GM19467 (cell line): ENCODE measurements around the gene MSX2.

Source experiments
- ATAC-seq: cut with Tn5 transposase; IDR thresholded peaks from one replicate; pipeline ENCODE4 v1.9.1; 2021; ENCODE audit warnings: mild to moderate bottlenecking, moderate library complexity; ENCODE audit not compliant: unreplicated experiment

MSX2 gene

DNA sequence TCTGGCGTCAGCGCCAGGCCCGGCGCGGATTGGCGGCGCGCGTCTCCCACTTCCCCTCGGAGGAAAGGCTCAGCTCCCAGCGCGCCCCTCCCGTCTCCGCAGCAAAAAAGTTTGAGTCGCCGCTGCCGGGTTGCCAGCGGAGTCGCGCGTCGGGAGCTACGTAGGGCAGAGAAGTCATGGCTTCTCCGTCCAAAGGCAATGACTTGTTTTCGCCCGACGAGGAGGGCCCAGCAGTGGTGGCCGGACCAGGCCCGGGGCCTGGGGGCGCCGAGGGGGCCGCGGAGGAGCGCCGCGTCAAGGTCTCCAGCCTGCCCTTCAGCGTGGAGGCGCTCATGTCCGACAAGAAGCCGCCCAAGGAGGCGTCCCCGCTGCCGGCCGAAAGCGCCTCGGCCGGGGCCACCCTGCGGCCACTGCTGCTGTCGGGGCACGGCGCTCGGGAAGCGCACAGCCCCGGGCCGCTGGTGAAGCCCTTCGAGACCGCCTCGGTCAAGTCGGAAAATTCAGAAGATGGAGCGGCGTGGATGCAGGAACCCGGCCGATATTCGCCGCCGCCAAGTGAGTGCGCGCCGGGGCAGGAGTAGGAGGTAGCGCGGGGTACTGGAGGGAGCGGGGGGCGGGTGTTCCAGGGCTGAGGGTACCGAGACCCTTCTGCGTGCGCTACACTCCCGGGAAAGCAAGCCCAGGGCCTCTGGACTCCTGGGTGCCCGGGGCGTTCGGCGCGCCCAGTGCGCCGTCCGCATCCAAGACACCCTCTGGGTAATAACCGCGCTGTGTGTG lies at the start of gene MSX2:
Gene MSX2 (plus strand): TSS at position 99 of the 777 bp plus-strand sequence. CDS start 78 bp downstream, at position 177.
- ATAC-seq: no peak

- no peak for ATAC-seq
Measured at GRCh38 chr5:174675110-174675509, 49.3 kb upstream of the MSX2 start.

GRCh38 chr5:174675916-174676315 lies 48.5 kb upstream of the MSX2 start:
- no peak for ATAC-seq

DNA sequence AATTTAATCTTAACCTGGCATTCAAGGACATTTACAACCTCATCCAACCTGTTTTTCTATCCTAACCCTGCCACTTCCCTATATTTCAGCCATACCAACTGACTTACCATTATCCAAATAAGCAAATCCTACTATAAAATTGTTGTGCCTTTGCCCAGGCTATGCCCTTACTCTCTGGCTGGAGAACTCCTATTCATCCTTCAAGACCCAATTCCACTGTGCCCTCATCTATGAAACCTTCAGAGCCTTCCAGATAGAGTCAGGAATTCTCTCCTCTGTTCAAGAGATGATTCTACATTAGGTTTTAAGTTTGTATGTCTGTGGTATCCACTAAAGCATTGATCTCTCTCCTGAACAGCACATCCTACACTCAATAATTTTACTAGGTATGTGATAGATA lies 46.3 kb upstream of the MSX2 start:
- ATAC-seq: no peak

- no peak for ATAC-seq
Measured at GRCh38 chr5:174680901-174681565, 43.3 kb upstream of the MSX2 start.

GRCh38 chr5:174687503-174687902 lies 36.9 kb upstream of the MSX2 start:
- ATAC-seq: no peak

DNA sequence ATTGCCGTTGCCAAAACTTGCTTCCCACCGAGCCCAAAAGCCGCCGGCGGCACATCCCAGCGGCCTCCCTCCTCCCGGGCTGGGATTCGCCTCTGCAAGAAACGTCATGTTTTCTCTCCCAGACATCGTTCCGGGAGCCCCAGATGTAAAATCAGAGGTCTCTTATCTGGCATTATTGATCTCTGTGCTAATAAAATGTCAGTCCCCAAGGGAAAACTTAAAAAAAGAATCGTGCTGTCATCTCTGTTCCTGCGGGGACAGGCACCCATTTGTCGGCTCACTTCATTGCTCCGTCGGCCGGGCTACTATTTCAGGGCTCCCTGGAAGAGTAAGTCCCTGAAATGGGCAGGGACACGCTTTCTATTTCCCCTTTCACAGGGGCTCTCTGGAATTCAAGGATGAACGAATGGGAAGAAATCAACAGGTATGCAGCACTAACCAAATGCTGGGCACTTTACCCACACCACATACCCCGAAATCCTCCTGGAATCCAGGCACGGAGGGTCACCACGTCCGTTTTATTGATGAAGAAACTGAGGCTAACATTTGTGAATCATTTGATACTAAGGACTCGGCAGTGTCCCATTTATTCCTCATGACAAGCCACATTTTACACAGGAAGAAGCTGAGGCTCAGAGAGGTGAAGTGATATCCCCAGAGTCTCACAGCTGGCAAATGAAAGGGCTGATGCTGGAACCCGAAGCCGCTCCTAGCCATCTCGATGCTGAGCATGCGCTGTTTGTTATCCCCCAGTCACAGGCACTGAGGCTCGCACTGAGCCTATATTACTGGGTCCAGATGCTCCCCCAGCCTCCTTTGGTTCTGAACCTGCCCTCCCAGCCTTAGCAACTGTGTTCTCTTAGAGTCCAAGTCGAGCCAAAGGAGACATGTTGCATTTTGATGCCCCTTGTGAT lies 35.7 kb upstream of the MSX2 start:
- ATAC-seq: no peak

DNA sequence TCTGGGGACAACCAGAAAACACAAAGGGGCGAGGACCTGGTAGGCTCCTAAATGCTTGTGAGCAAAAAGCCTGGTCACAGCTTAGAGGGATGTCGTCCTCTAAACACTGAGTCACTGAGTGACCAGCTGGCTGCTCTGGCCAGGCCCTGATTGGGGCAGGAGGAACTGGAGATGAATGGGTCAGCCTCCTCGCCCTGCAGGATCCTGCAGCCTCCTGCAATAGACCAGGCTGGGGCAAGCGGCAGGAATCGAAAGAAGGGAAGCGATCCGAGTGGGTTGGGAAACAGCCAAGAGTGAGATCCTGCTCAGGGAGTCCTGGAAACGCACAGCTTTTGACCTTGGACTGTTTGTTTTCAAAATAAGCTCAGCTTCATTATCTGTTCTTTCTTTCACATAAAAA lies 34.1 kb upstream of the MSX2 start:
- ATAC-seq: no peak

GRCh38 chr5:174692381-174692780 lies 32.0 kb upstream of the MSX2 start:
- ATAC-seq: no peak

DNA sequence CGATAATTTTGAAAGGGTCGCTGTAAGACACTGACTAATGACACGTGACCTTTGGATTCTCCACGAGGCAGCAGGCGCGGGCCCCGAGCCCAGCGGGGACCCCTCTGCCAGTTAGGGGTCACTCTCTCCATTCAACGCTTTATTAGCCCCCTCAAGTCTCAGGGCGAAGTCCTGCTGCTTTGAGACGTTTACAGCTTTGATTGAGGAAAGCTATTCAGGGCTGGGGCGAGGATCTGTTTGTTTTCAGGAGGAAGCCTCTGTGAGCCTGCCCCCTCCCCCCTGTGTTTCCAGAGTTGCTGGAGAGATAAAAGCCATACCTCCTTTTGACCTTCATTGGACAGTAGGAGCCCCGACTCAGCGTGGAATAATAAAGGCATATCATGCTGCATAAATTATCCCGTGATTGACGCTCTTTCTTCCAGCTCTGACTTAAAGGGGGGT lies 31.4 kb upstream of the MSX2 start:
- ATAC-seq: no peak

GRCh38 chr5:174693697-174694385 lies 30.5 kb upstream of the MSX2 start:
- no peak for ATAC-seq

- ATAC-seq: no peak
Measured at GRCh38 chr5:174694611-174695010, 29.8 kb upstream of the MSX2 start.

GRCh38 chr5:174698156-174698555 lies 26.2 kb upstream of the MSX2 start:
- no peak for ATAC-seq

GRCh38 chr5:174699131-174699530 lies 25.3 kb upstream of the MSX2 start:
- ATAC-seq: no peak

DNA sequence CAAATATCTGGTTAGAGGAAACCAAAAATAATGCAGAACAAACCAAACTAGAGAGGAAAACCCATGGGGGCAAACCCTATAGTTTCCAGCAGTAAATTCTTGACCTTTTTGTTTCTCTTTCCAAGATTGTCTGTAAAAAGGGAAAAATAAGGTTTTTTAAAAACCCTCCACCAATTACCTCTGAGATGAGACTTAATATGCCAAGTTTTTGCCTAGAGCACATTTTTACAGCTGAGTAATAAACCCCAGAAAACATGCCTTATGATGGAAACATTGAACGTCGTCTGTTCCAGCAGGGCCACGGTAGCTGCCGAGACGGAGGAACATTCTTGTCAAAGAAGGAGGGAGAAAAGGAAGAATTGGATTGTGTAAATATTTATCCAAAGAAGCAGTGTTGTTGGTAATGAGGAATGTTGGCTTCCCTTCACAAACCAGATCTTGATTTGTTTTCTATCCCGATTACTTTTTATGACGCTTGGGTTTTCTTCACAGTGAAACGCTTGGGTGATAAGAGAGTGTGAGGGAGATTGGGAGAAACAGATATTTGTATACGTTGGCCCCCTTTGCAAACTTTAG lies 17.3 kb upstream of the MSX2 start:
- no peak for ATAC-seq

DNA sequence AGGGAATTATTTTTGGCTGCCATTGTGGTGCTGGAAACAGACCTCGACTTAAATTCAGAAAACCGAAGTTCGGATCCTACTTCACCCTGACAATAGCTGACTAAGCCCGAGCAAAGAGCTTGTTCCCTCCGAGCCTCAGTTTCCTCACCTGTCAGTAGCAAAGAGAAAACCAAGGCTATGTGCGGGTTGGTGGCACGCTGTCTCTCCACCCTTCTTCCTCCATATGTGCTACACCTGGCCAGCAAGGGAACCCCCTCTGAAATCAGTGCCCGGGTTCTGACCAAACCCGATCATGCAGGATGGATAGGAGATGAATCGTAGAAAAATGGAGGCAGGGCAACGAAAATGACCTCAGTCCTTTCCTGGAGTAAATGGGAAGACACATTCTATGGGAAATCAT lies 16.7 kb upstream of the MSX2 start:
- ATAC-seq: no peak

DNA sequence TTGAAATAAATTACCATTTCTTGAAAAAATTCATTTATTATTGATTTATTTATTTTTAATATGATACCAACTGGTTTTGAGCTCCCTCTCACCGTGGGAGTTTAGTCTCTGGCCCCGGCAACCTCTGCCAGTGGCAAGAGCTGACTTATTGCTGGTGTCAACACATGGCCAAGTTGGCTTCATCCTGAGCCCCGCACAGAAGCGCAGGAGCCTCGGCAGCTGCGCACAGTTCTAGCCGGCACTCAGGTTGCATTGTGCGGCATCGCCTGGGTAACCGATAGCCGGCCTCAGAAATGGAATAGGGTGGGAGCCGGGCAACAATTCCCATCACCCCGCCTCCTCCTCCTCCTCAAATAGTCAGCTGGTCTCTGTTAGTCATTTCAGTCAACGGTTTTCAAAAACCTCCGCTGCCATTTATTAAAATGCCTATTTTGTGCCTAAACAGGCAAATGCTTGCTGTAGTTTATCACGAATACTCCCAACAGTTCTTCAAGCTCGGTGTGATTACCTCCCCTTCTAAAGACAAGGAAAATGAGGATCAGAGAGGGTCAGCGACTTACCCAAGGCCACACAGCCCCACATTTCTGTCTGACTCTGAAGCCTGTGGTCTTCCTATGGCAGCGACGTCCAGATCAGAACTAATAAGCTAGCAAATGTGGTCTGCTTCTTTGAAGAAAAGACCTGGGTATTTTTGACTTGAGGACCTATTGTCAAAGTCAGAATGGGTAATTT lies 15.7 kb upstream of the MSX2 start:
- ATAC-seq: no peak

GRCh38 chr5:174714751-174715150 lies 9.6 kb upstream of the MSX2 start:
- no peak for ATAC-seq

GRCh38 chr5:174715804-174716203 lies 8.6 kb upstream of the MSX2 start:
- ATAC-seq: no peak
